H1 (cell line): ENCODE results near the gene DCAF15. TPM values are rescaled to one million over a fixed set of nuclear protein-coding genes. Genes with fewer than 3 reads are reported as not detected.

Source experiments
- CTCF ChIA-PET: fragments of 300-600 bp; sonication (Branson Sonifier 250); formaldehyde crosslinking; loops from one replicate; lab custom pipeline; 2021; ENCODE audit not compliant: partially characterized antibody; lab: Charles Lee
- POLR2A ChIA-PET: fragments of 300-600 bp; sonication (Branson Sonifier 250); formaldehyde crosslinking; loops from one replicate; lab custom pipeline; 2021; ENCODE audit warnings: inconsistent platforms; ENCODE audit not compliant: partially characterized antibody; lab: Charles Lee
- DNase-seq, 2 experiments: peaks; one replicate each; pipeline versions ENCODE4 v3.0.0 to v3.0.0-alpha.2; 2010 to 2022; ENCODE audit warnings: low spot score in 2 of 2, low read depth in 1 of 2, mixed read lengths in 1 of 2
- FAIRE-seq: peaks from 2 replicates; lab custom pipeline; 2011; peaks lifted over from hg19 to GRCh38; lab: Jason Lieb, UNC
- H2AFZ ChIP-seq: 2 replicates; pipeline ENCODE4 v1.8.1; 2012; ENCODE audit warnings: low read length, inconsistent platforms
- H2AK5ac ChIP-seq: 2 replicates; pipeline ENCODE4 v1.6.1; 2013; ENCODE audit warnings: low read depth, low read length
- H2BK120ac ChIP-seq: replicated peaks from 2 replicates; pipeline ENCODE3; 2013; ENCODE audit warnings: low read depth, low read length, inconsistent platforms
- H2BK12ac ChIP-seq: 2 replicates; pipeline ENCODE4 v1.6.1; 2013; ENCODE audit warnings: low read depth, low read length
- H2BK15ac ChIP-seq: 2 replicates; pipeline ENCODE4 v1.6.1; 2013; ENCODE audit warnings: low read length
- H2BK20ac ChIP-seq: 2 replicates; pipeline ENCODE4 v1.6.1; 2013; ENCODE audit warnings: low read length
- H2BK5ac ChIP-seq: 2 replicates; pipeline ENCODE4 v1.6.1; 2013; ENCODE audit warnings: low read depth, low read length
- H3K14ac ChIP-seq: 2 replicates; pipeline ENCODE4 v1.6.1; 2013; ENCODE audit warnings: inconsistent platforms; ENCODE audit not compliant: insufficient read length
- H3K18ac ChIP-seq: 2 replicates; pipeline ENCODE4 v1.6.1; 2013; ENCODE audit warnings: low read length; ENCODE audit errors: extremely low read depth
- H3K23ac ChIP-seq: 2 replicates; pipeline ENCODE4 v1.6.1; 2013; ENCODE audit warnings: inconsistent platforms; ENCODE audit not compliant: insufficient read length
- H3K23me2 ChIP-seq: 2 replicates; pipeline ENCODE4 v1.6.1; 2013; ENCODE audit warnings: low read depth, low read length
- H3K27ac ChIP-seq: 2 replicates; pipeline ENCODE4 v1.6.1; 2011; ENCODE audit warnings: low read depth, low read length, inconsistent platforms
- H3K27me3 ChIP-seq, 4 experiments: replicated peaks in 1 of 4; 1 replicate in 1 of 4; 2 replicates in 3 of 4; pipeline versions ENCODE4 v1.6.1 to v1.8.1; 2011 to 2013; ENCODE audit warnings: low read length in 3 of 4, mild to moderate bottlenecking in 3 of 4, inconsistent platforms in 2 of 4, mixed read lengths in 2 of 4, moderate library complexity in 1 of 4; ENCODE audit not compliant: control insufficient read depth in 3 of 4, insufficient read depth in 3 of 4; ENCODE audit errors: extremely low read depth in 1 of 4
- H3K36me3 ChIP-seq, 4 experiments: 2 replicates each; pipeline versions ENCODE4 v1.6.1 to v1.8.1; 2011 to 2013; ENCODE audit warnings: mild to moderate bottlenecking in 4 of 4, low read length in 3 of 4, moderate library complexity in 2 of 4, control low read depth in 1 of 4, inconsistent platforms in 1 of 4; ENCODE audit not compliant: insufficient read depth in 4 of 4, control insufficient read depth in 2 of 4
- H3K4ac ChIP-seq: replicated peaks from 2 replicates; pipeline ENCODE3; 2013; ENCODE audit warnings: low read length, low read depth, mixed read lengths, inconsistent platforms; ENCODE audit not compliant: insufficient read length
- H3K4me1 ChIP-seq, 4 experiments: replicated peaks in 1 of 4; 1 replicate in 1 of 4; 2 replicates in 3 of 4; pipeline versions ENCODE4 v1.6.1 to v1.8.1; 2011 to 2013; ENCODE audit warnings: low read length in 3 of 4, inconsistent platforms in 2 of 4, mixed read lengths in 1 of 4; ENCODE audit not compliant: insufficient read depth in 4 of 4, control insufficient read depth in 3 of 4
- H3K4me2 ChIP-seq, 2 experiments: 2 replicates each; pipeline versions ENCODE4 v1.6.1 to v1.8.1; 2011 to 2013; ENCODE audit warnings: low read depth in 2 of 2, low read length in 2 of 2, control low read depth in 1 of 2, inconsistent platforms in 1 of 2, mild to moderate bottlenecking in 1 of 2; ENCODE audit not compliant: insufficient read depth in 1 of 2
- H3K4me3 ChIP-seq, 4 experiments: fragments of 200-600, 300-600 bp in 1 of 4; sonication (generic), shearing (Covaris generic), sonication (Bioruptor Twin) in 1 of 4; 2 replicates each; pipeline versions ENCODE4 v1.5.1 to v1.8.1; 2011 to 2016; ENCODE audit warnings: low read length in 4 of 4, low read depth in 3 of 4, control low read depth in 2 of 4, inconsistent platforms in 2 of 4, mild to moderate bottlenecking in 2 of 4, mixed read lengths in 1 of 4, moderate library complexity in 1 of 4; ENCODE audit not compliant: insufficient read depth in 2 of 4; ENCODE audit errors: extremely low read depth in 1 of 4
- H3K56ac ChIP-seq: replicated peaks from 2 replicates; pipeline ENCODE3; 2013; ENCODE audit warnings: low read depth, mild to moderate bottlenecking, mixed read lengths, low read length, inconsistent platforms; ENCODE audit not compliant: insufficient read length
- H3K79me1 ChIP-seq: 2 replicates; pipeline ENCODE4 v1.6.1; 2013; ENCODE audit warnings: low read depth, low read length, control low read depth
- H3K79me2 ChIP-seq, 2 experiments: 2 replicates each; pipeline versions ENCODE4 v1.6.1 to v1.8.1; 2012 to 2013; ENCODE audit warnings: low read length in 2 of 2, mild to moderate bottlenecking in 2 of 2, inconsistent platforms in 1 of 2; ENCODE audit not compliant: insufficient read depth in 2 of 2, control insufficient read depth in 1 of 2
- H3K9ac ChIP-seq, 4 experiments: replicated peaks in 1 of 4; 1 replicate in 1 of 4; 2 replicates in 3 of 4; pipeline versions ENCODE4 v1.6.1 to v1.8.1; 2011 to 2013; ENCODE audit warnings: low read depth in 3 of 4, low read length in 3 of 4, control low read depth in 2 of 4, mild to moderate bottlenecking in 2 of 4, moderate library complexity in 2 of 4, inconsistent platforms in 1 of 4; ENCODE audit errors: extremely low read depth in 1 of 4
- H3K9me3 ChIP-seq, 2 experiments: 2 replicates each; pipeline versions ENCODE4 v1.6.1 to v1.8.1; 2012 to 2013; ENCODE audit warnings: mild to moderate bottlenecking in 2 of 2, moderate library complexity in 2 of 2, control low read depth in 1 of 2, inconsistent platforms in 1 of 2, low read depth in 1 of 2, low read length in 1 of 2, mixed read lengths in 1 of 2; ENCODE audit not compliant: insufficient read depth in 2 of 2
- H4K20me1 ChIP-seq, 2 experiments: replicated peaks in 1 of 2; 2 replicates each; pipeline versions ENCODE3 to v1.8.1; 2011 to 2013; ENCODE audit warnings: inconsistent platforms in 2 of 2, low read length in 2 of 2, mild to moderate bottlenecking in 1 of 2; ENCODE audit not compliant: insufficient read depth in 2 of 2, control insufficient read depth in 1 of 2
- H4K5ac ChIP-seq: 2 replicates; pipeline ENCODE4 v1.6.1; 2013; ENCODE audit warnings: low read length, low read depth, mixed read lengths, inconsistent platforms; ENCODE audit not compliant: insufficient read length
- H4K8ac ChIP-seq: 2 replicates; pipeline ENCODE4 v1.8.0; 2013; ENCODE audit warnings: mild to moderate bottlenecking, moderate library complexity, low read length, inconsistent platforms; ENCODE audit not compliant: insufficient read depth; ENCODE audit errors: extremely low read depth
- H4K91ac ChIP-seq: replicated peaks from 2 replicates; pipeline ENCODE3; 2013; ENCODE audit warnings: low read length, mixed read lengths, inconsistent platforms; ENCODE audit not compliant: insufficient read length
- EP300 ChIP-seq, 2 experiments: IDR thresholded peaks; 1 replicate in 1 of 2; 2 replicates in 1 of 2; pipeline ENCODE4 v1.6.1; 2011 to 2012; ENCODE audit warnings: low read depth in 2 of 2, low read length in 2 of 2, mild to moderate bottlenecking in 2 of 2, borderline replicate concordance in 1 of 2, inconsistent platforms in 1 of 2, moderate library complexity in 1 of 2
- EZH2 ChIP-seq: fragments of 200-600 bp; sonication (generic); IDR thresholded peaks from 2 replicates; pipeline ENCODE4 v1.7.1; 2012; ENCODE audit warnings: low read depth, mild to moderate bottlenecking, moderate library complexity, low read length, inconsistent platforms; ENCODE audit not compliant: severe bottlenecking
- WGBS, 2 experiments: shearing (Covaris generic) in 1 of 2; methylation state at CpG; one replicate each; pipeline versions ENCODE4 v1.1.6 to v1.1.7; 2013 to 2015; ENCODE audit warnings: low lambda C conversion rate in 2 of 2, mixed read lengths in 2 of 2, inconsistent platforms in 1 of 2, low coverage in 1 of 2, missing lambda C conversion rate in 1 of 2; ENCODE audit not compliant: insufficient replicate concordance in 2 of 2, insufficient coverage in 1 of 2, insufficient read length in 1 of 2; ENCODE audit errors: extremely low coverage in 1 of 2, missing lambda C conversion rate in 1 of 2; 5-methylcytosine and 5-hydroxymethylcytosine counted together
- polyA plus RNA-seq, 7 experiments: library from polyadenylated mRNA; depleted of rRNA in 3 of 7; stranded (reverse) in 5 of 7; unstranded in 2 of 7; fragments of >200 nt in 5 of 7; fragments of 200-250 nt in 2 of 7; gene quantifications; 1 replicate in 5 of 7; 2 replicates in 1 of 7; 4 replicates in 1 of 7; pipeline versions ENCODE4 v1.2.1 to v1.2.3, GENCODE V29; 2011 to 2013; ENCODE audit warnings: missing spikeins in 2 of 7, mixed read lengths in 2 of 7
- total RNA-seq: library from RNA; stranded (reverse); fragmentation: NEBNext Ultra II Directional; extraction: Animal tissue kit (Norgen Biotek cat#: 25700); gene quantifications from 2 replicates; pipeline ENCODE4 v1.2.1, GENCODE V29; 2021

DCAF15 gene
- total and polyA plus RNA-seq, 2 of the 8 experiments (the other 6 are each of a cell fraction or from before 2014, with no cell fraction given): 68.7 to 80.8 TPM

- TF ChIP-seq EZH2 (no peak), EP300 (IDR thresholded peaks at IDR 0.05; ENCODE audit: borderline replicate concordance in 1 of 2, low read depth in 2 of 2, low read length in 2 of 2) (no peak)
- TF ChIP-seq, all 59 proteins: peak for 0
- WGBS, 2 experiments: 90% methylated on average over 18 of the region's 18 CpGs; no CpG with 5 or more reads in 1 of the 2 experiments
- H2BK5ac ChIP-seq: no peak overlapping the region
- H3K4me2 ChIP-seq: no peak overlapping the region
- H2BK120ac ChIP-seq: no peak overlapping the region
- H2AK5ac ChIP-seq: no peak overlapping the region
- no peak overlapping the region for H2AFZ ChIP-seq
- no peak overlapping the region for H3K18ac ChIP-seq
- no peaks in the 10 kb centered on the region for H3K79me1 ChIP-seq
- H3K4ac ChIP-seq: no peak overlapping the region
- no peak overlapping the region for H3K4me3 ChIP-seq
- H3K23me2 ChIP-seq: 0 out of 2 replicates have a peak, but pooled peaks cover 2% of the 10 kb centered on the region
- ChIA-PET POLR2A (interaction anchor here (0.6 to 3.0 kb wide), 6 partner anchors 8 to 161 kb away, joined by 3 to 14 read pairs (median 4); partner anchors contain the start of gene DCAF15), CTCF (interaction anchor here (0.6 to 10.3 kb wide), 10 partner anchors 9 to 1099 kb away, joined by 3 to 77 read pairs (median 3); partner anchors contain the start of genes MISP3, NANOS3 and RLN3)
- no peak overlapping the region for H4K91ac ChIP-seq
- no peaks in the 10 kb centered on the region for H3K9me3 ChIP-seq
- H3K14ac ChIP-seq: no peak overlapping the region
- 0 out of 7 replicates have a peak, but pooled peaks cover 0 to 3% (median 0%) of the 10 kb centered on the region in 4 experiments for H3K4me1 ChIP-seq
- H3K36me3 ChIP-seq: peaks cover 0 to 21% (median 10%) of the 10 kb centered on the region in 4 experiments; a peak in 5 of 8 replicates
- no peak overlapping the region; the same call in 1 of the 2 replicates for H4K8ac ChIP-seq
- FAIRE-seq (no peak), DNase-seq (no peak)
- no peaks in the 10 kb centered on the region for H3K27me3 ChIP-seq
- H3K79me2 ChIP-seq: no peaks in the 10 kb centered on the region
- no peak overlapping the region for H3K9ac ChIP-seq
- H2BK20ac ChIP-seq: no peak overlapping the region
- no peaks in the 10 kb centered on the region for H4K20me1 ChIP-seq
- no peak overlapping the region for H3K56ac ChIP-seq
- H2BK15ac ChIP-seq: no peak overlapping the region
- no peak overlapping the region for H3K23ac ChIP-seq
- no peak overlapping the region for H3K27ac ChIP-seq
- H2BK12ac ChIP-seq: no peak overlapping the region
- no peak overlapping the region for H4K5ac ChIP-seq
These were observed 17.6 kb downstream of the DCAF15 start for GRCh38 chr19:13969897-13970296.
